ENCODE results near the gene CFAP46.

- no peak for TF ChIP-seq POLR2A (IDR thresholded peaks at IDR 0.05)
- no peak for TF ChIP-seq CTCF (IDR thresholded peaks at IDR 0.05)
Measured at GRCh38 chr10:132799865-132800264, 142.5 kb downstream of the CFAP46 start.

Data from Peyer's patch (tissue), 4 donors.